ENCODE data around the gene ZPBP2. TPM values are rescaled to one million over a fixed set of nuclear protein-coding genes. Genes with fewer than 3 reads are reported as not detected.

The ZPBP2 gene
- total RNA-seq, 1 experiment from 2014 or later = not detected

DNA sequence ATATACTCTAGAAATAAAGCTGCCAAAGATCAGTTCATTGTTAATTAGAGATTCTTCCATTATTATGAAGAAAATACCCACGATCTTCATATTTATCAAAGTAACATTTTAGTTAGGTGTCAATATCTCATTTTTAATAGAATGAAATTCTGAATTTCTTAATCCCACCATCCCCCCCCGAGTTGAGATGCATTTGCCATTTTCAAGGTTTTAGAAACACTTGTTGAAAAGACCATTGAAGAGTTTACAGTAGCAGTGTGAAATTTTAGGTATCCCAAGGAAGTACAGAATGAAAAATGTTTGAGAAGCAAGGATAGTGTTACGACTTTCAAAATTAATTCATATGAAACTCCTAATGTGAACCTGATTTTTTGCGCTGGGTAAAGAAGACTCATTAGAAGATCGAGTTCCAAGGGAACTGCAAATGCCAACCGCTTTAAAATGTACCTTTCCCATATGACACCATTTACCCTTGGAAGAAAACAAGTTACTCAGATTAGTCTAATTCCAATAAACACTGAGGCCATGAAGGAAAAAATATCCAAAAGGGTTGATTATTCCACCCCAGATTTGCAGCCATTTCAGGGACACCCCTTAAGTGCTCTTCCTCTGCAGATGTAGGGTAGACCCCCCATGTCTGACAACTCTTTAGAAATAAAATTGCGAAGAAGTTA, 4.6 kb upstream of the ZPBP2 start:
- peaks cover 7 to 14% of the 10 kb centered on the region in 2 experiments; a peak in 3 of 4 replicates for H3K4me1 ChIP-seq (ENCODE audit: control insufficient read depth in 1 of 2, insufficient read depth in 2 of 2, low read length in 2 of 2)
- peak overlapping the region; percentile 66 for H3K4me2 ChIP-seq (ENCODE audit: low read length)
- DNase-seq (ENCODE audit: low read depth, low spot score) = no peak
- CTCF ChIA-PET = no interaction called here
- ATAC-seq = no peak
- H4K20me1 ChIP-seq (ENCODE audit: insufficient read depth) = no peaks in the 10 kb centered on the region
- H3K79me2 ChIP-seq (ENCODE audit: insufficient read depth, low read length) = no peaks in the 10 kb centered on the region
- intact Hi-C loops (cut with micrococcal nuclease) = no loop called here
- TF ChIP-seq POLR2A (IDR thresholded peaks at IDR 0.05; ENCODE audit: borderline replicate concordance, extremely low read depth, insufficient read depth, insufficient read length) (no peak), RAD21 (IDR thresholded peaks at IDR 0.05; ENCODE audit: low read depth) (no peak), CBX3 (IDR thresholded peaks at IDR 0.05; ENCODE audit: low read depth) (no peak), FOSL1 (IDR thresholded peaks at IDR 0.05; ENCODE audit: low read depth) (no peak), SP1 (IDR thresholded peaks at IDR 0.05; ENCODE audit: low read depth) (no peak), EZH2phosphoT487 (IDR thresholded peaks at IDR 0.05; ENCODE audit: borderline replicate concordance) (no peak), POLR2AphosphoS5 (IDR thresholded peaks at IDR 0.05; ENCODE audit: low read depth, low read length) (no peak), CEBPB (IDR thresholded peaks at IDR 0.05; ENCODE audit: low read depth) (no peak), EGR1 (IDR thresholded peaks at IDR 0.05; ENCODE audit: low read depth) (no peak), ZFX (IDR thresholded peaks at IDR 0.05) (no peak), YY1 (IDR thresholded peaks at IDR 0.05; ENCODE audit: extremely low read depth, insufficient replicate concordance, low read depth, low read length) (no peak)
- TF ChIP-seq, protein P1, sequence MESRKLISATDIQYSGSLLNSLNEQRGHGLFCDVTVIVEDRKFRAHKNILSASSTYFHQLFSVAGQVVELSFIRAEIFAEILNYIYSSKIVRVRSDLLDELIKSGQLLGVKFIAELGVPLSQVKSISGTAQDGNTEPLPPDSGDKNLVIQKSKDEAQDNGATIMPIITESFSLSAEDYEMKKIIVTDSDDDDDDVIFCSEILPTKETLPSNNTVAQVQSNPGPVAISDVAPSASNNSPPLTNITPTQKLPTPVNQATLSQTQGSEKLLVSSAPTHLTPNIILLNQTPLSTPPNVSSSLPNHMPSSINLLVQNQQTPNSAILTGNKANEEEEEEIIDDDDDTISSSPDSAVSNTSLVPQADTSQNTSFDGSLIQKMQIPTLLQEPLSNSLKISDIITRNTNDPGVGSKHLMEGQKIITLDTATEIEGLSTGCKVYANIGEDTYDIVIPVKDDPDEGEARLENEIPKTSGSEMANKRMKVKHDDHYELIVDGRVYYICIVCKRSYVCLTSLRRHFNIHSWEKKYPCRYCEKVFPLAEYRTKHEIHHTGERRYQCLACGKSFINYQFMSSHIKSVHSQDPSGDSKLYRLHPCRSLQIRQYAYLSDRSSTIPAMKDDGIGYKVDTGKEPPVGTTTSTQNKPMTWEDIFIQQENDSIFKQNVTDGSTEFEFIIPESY (IDR thresholded peaks at IDR 0.05; ENCODE audit: extremely low read depth, insufficient replicate concordance, low read length) = no peak
- TF ChIP-seq, protein P2, sequence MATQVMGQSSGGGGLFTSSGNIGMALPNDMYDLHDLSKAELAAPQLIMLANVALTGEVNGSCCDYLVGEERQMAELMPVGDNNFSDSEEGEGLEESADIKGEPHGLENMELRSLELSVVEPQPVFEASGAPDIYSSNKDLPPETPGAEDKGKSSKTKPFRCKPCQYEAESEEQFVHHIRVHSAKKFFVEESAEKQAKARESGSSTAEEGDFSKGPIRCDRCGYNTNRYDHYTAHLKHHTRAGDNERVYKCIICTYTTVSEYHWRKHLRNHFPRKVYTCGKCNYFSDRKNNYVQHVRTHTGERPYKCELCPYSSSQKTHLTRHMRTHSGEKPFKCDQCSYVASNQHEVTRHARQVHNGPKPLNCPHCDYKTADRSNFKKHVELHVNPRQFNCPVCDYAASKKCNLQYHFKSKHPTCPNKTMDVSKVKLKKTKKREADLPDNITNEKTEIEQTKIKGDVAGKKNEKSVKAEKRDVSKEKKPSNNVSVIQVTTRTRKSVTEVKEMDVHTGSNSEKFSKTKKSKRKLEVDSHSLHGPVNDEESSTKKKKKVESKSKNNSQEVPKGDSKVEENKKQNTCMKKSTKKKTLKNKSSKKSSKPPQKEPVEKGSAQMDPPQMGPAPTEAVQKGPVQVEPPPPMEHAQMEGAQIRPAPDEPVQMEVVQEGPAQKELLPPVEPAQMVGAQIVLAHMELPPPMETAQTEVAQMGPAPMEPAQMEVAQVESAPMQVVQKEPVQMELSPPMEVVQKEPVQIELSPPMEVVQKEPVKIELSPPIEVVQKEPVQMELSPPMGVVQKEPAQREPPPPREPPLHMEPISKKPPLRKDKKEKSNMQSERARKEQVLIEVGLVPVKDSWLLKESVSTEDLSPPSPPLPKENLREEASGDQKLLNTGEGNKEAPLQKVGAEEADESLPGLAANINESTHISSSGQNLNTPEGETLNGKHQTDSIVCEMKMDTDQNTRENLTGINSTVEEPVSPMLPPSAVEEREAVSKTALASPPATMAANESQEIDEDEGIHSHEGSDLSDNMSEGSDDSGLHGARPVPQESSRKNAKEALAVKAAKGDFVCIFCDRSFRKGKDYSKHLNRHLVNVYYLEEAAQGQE (IDR thresholded peaks at IDR 0.05; ENCODE audit: low read depth) = no peak
- TF ChIP-seq, protein P3, sequence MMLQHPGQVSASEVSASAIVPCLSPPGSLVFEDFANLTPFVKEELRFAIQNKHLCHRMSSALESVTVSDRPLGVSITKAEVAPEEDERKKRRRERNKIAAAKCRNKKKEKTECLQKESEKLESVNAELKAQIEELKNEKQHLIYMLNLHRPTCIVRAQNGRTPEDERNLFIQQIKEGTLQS (IDR thresholded peaks at IDR 0.05) = no peak
- no peaks in the 10 kb centered on the region for H3K9me2 ChIP-seq (ENCODE audit: insufficient read depth)
- H3K36me3 ChIP-seq (ENCODE audit: control insufficient read depth in 1 of 2, insufficient read depth in 2 of 2, low read length in 2 of 2) = no peaks in the 10 kb centered on the region
- H3K9me3 ChIP-seq (ENCODE audit: control insufficient read depth in 1 of 2, insufficient read depth in 1 of 2, low read depth in 1 of 2, low read length in 2 of 2) = no peaks in the 10 kb centered on the region
- no peak overlapping the region for H3K9ac ChIP-seq (ENCODE audit: low read length)
- POLR2A ChIA-PET = no interaction called here
- peaks cover 28% of the 10 kb centered on the region for H3K27me3 ChIP-seq (ENCODE audit: insufficient read depth, low read length)
- no TSS peak for BruUV-seq (replicated peaks)
- H3K27ac ChIP-seq (ENCODE audit: low read depth, low read length) = no peak overlapping the region
- H2AFZ ChIP-seq (ENCODE audit: low read depth, low read length, poor library complexity, severe bottlenecking) = peak overlapping the region; percentile 97
- RAD21 ChIA-PET (ENCODE audit: low non-redundant PET in 1 of 2, low total read pairs in 2 of 2, uncharacterized antibody in 2 of 2, unreplicated experiment in 2 of 2) = no interaction called here
- H3K4me3 ChIP-seq (replicated peaks in 1 of 2; ENCODE audit: low read depth in 1 of 2, low read length in 2 of 2) = peak overlapping the region in 1 of 2 experiments; percentile 29; a peak in 1 of 4 replicates

Measured in HCT116 (cell line).